GM15510 (cell line): ENCODE results near the gene LDLRAP1.

Experiments
- POLR2A ChIP-seq: IDR thresholded peaks from 3 replicates; pipeline ENCODE4 v1.6.1; 2011; ENCODE audit warnings: borderline replicate concordance; ENCODE audit not compliant: insufficient read length; ENCODE audit errors: extremely low read depth

The LDLRAP1 gene

DNA sequence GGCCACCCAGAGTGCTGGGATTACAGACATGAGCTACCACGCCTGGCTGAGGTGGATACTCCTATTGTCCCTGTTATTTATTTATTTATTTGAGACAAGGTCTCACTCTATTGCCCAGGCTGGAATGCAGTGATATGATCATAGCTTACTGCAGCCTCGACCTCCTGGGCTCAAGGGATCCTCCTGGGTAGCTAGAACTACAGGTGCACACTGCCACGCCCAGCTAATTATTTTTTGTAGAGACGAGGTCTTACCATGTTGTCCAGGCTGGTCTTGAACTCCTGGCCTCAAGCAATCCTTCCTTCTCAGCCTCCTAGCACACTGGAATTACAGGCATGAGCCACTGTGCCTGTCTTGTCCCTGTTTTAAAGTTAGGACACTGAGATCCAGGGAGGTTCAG is 5.2 kb downstream of the LDLRAP1 start:
- TF ChIP-seq POLR2A, result no peak

DNA sequence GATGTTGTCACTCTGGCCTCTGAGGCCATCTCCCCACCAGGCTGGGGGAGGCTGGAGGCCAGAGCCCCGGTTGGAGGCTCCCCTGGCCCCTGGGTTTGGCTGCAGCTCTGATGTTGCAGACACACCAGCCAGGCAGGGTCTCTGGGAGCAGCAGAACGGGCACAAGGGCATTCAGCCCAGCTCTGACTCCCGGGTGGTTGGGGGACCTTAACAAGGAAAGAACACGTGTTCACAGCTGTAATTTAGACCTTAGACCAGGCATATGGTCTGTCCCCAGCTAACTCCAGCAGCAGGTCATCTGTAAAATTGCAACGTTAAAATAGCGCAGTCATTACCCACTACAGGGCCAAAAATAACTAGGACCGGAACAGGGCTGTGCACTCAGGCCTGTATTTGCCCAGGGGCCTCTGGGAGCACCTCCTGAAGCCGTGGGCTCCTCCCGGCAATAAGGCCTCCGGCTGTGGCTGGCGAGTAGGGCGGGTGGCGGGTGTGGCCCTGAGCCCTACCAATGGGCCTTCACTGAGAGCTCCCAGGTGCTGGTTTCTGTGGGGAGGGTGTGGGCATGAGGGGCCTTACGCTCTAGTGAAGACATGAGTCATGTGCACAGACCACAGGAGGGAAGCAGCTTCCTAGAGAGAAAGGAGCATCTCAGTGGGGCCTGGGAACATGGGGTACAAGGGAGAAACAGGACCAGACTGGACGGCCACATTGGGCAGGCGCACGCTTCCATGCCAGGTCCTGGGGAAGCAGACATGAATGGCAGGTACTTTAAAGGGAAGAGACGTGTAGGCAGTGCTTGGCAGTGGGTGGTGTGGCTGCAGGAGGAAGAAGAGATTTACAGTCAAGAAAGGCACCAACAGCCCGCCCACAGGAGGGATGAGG is 6.1 kb downstream of the LDLRAP1 start:
- peak; percentile 36 for TF ChIP-seq POLR2A

DNA sequence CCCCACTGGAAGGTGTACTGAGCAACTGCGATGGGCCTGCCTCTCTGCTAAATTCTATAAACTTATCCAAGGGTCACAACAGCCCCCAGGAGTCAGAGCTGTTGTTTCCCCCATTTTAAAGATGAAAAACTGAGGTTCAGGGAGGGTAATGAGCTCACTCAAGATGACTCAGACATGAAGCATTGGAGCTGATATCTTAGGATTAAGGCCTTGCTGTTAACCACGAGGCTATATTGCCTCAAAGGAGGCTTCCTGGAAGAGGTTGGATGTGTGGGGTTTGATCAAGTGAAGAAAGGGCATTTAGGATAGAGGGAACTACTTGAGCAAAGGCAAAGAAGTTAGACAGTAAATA is 6.7 kb downstream of the LDLRAP1 start:
- TF ChIP-seq POLR2A, result no peak

DNA sequence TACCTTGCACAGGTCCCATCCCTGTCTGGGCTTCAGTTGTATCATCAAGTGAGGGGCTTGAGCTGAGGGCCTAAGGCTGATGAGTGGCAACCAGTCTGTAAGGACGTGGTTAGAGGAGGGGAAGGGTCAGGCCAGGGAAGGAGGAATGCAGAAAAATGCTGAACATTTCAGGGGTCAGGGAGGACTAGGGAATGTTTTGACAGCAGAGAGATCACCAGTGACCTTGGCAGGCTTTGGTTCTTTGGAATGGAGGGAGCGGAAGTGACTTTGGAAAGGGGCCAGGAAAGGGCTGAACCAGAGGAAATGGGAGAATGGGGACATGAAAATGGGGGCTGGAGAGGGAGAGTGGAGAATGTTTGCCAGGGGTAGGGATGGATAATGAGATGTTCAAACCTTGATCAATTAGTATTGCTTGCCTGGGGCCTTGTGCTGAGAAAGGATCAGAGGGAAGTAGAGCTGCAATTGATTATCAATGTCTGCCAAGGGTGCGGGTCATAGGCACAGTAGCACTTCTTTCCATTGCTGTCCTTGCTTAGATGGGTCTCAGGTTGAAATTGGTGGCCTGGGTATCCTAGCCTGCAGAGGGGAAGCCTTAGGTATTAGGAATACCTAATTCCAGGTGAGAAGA is 7.4 kb downstream of the LDLRAP1 start:
- no peak for TF ChIP-seq POLR2A

DNA sequence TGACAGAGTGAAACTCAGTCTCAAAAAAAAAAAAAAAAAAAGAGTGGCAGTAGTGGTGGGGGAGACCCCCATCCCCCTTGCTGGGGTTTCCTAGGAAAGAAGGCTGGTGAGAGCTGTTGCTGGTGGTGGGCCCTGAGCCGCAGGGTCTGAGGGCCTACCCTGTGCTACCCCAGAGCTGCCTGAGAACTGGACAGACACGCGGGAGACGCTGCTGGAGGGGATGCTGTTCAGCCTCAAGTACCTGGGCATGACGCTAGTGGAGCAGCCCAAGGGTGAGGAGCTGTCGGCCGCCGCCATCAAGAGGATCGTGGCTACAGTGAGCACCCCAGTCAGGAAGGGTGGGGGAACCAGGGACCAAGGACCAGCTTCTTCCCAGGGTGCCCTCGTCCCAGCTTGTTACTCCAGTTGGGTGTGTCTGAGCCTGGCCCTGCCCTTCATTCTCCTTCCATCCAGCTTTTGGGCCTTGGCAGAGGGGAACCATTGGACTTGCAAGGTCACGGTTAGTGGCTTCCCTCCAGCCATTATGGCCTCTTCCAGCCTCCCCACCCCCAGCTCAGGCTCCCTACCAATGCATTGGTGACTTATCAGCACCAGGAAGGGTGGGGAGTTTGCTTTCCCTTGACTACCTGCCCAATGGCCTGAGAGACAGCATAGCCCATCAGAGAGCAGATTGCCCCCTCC is 10.5 kb downstream of the LDLRAP1 start:
- TF ChIP-seq POLR2A, result no peak

DNA sequence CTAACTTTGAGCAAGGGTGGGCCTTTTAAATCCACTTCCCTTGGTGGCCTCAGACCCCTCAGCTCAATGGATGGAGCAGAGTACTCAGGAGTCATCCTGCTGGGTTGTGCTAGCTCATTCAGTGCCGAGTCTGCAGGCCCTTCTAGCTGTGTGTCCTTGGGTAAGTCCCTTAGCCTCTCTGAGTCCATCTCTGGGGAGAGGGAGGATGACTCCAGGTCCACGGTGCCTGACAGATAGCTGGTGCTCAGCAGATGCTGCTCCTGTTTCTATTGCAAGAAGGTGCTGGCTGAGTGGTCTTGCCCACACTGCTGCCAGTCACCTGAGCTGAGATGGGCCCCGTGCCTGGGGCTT is 11.0 kb downstream of the LDLRAP1 start:
- no peak for TF ChIP-seq POLR2A

- no peak for TF ChIP-seq POLR2A
These were observed 11.7 kb downstream of the LDLRAP1 start for GRCh38 chr1:25554886-25555752.

DNA sequence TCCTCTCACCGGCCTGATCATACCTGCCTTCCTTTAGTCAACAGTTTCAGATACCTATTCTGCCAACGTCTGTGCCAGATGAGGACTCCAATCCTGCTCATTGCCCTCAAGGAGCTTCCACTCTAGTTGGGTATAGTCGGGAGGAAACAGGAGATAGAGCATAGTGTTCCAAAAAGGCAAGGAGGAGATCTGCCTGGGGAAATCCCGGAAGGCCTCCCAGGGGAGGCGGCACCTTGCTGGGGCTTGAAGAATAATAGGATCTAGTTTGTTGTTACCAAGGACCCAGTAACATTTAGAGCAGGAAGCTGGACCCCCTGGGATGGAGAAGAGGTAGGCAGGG is 12.3 kb downstream of the LDLRAP1 start:
- TF ChIP-seq POLR2A, result no peak

GRCh38 chr1:25556132-25556670 is 12.8 kb downstream of the LDLRAP1 start:
- no peak for TF ChIP-seq POLR2A

- TF ChIP-seq POLR2A, result no peak
These were observed 13.5 kb downstream of the LDLRAP1 start for GRCh38 chr1:25556791-25557476.

GRCh38 chr1:25557543-25557942 is 14.1 kb downstream of the LDLRAP1 start:
- TF ChIP-seq POLR2A, result no peak

GRCh38 chr1:25559031-25559430 is 15.6 kb downstream of the LDLRAP1 start:
- no peak for TF ChIP-seq POLR2A

- no peak for TF ChIP-seq POLR2A
These were observed 16.6 kb downstream of the LDLRAP1 start for GRCh38 chr1:25560001-25560400.

DNA sequence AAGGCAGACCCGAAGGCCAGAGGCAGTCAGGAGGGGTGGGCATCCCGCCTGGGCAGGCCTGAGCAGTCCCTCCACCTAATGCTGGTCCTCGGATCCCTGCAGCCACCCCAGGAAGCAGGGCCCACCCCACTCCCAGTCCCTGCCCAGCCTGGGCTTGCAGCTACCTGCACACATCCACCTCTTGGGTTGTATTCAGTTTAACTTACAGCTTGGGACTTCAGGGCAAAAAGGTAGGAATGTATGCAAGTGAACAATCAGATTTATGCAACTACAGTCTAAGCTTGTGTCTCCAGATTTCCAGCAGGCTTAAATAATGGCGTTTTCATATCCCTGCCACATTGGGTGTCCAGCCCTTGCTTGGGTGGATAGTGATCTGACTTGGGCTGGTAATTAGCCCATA is 17.4 kb downstream of the LDLRAP1 start:
- TF ChIP-seq POLR2A, result no peak
